HK-2 (cell line): ENCODE measurements around the gene CAMK2A.

Experiments
- DNase-seq: peaks from one replicate; pipeline ENCODE4 v3.0.0-alpha.2; 2018; ENCODE audit not compliant: unreplicated experiment

The CAMK2A gene

GRCh38 chr5:150289551-150290390 is at the start of gene CAMK2A:
Gene CAMK2A (minus strand): TSS chr5:150289773. CDS start chr5:150289625, 148 bp downstream.
- DNase-seq, result no peak

- no peak for DNase-seq
Observed at GRCh38 chr5:150339165-150339564, 49.6 kb upstream of the CAMK2A start.

- DNase-seq, result no peak
Observed at GRCh38 chr5:150338546-150338945, 49.0 kb upstream of the CAMK2A start.

GRCh38 chr5:150335778-150336177 is 46.2 kb upstream of the CAMK2A start:
- no peak for DNase-seq

- no peak for DNase-seq
Observed at GRCh38 chr5:150333400-150333799, 43.8 kb upstream of the CAMK2A start.

- no peak for DNase-seq
Observed at GRCh38 chr5:150329881-150330876, 40.6 kb upstream of the CAMK2A start.

- no peak for DNase-seq
Observed at GRCh38 chr5:150329038-150329437, 39.5 kb upstream of the CAMK2A start.

- no peak for DNase-seq
Observed at GRCh38 chr5:150328515-150328914, 38.9 kb upstream of the CAMK2A start.

- DNase-seq, result no peak
Observed at GRCh38 chr5:150327139-150327538, 37.6 kb upstream of the CAMK2A start.

GRCh38 chr5:150326707-150327106 is 37.1 kb upstream of the CAMK2A start:
- no peak for DNase-seq

- no peak for DNase-seq
Observed at GRCh38 chr5:150325426-150325825, 35.9 kb upstream of the CAMK2A start.

- DNase-seq, result no peak
Observed at GRCh38 chr5:150323819-150324218, 34.2 kb upstream of the CAMK2A start.

GRCh38 chr5:150323092-150323491 is 33.5 kb upstream of the CAMK2A start:
- no peak for DNase-seq

GRCh38 chr5:150322202-150322601 is 32.6 kb upstream of the CAMK2A start:
- peak; percentile 18 for DNase-seq

- no peak for DNase-seq
Observed at GRCh38 chr5:150321784-150322183, 32.2 kb upstream of the CAMK2A start.

GRCh38 chr5:150321211-150321610 is 31.6 kb upstream of the CAMK2A start:
- no peak for DNase-seq

- DNase-seq, result peak; percentile 51
Observed at GRCh38 chr5:150320044-150320613, 30.6 kb upstream of the CAMK2A start.

- DNase-seq, result no peak
Observed at GRCh38 chr5:150319484-150319790, 29.9 kb upstream of the CAMK2A start.

- no peak for DNase-seq
Observed at GRCh38 chr5:150318613-150319483, 29.3 kb upstream of the CAMK2A start.

- DNase-seq, result peak; percentile 86
Observed at GRCh38 chr5:150317048-150318003, 27.8 kb upstream of the CAMK2A start.
